ENCODE measurements around the gene UBA3.

The UBA3 gene

GRCh38 chr3:69096299-69096698 is 16.1 kb upstream of the UBA3 start:
- no peak for TF ChIP-seq CTCF (IDR thresholded peaks at IDR 0.05)
- H3K79me2 ChIP-seq = peaks cover 47% of the 10 kb centered on the region
- H3K4me3 ChIP-seq (ENCODE audit: low read depth, low read length) = peak overlapping the region; percentile 38
- H3K36me3 ChIP-seq (ENCODE audit: control insufficient read depth, insufficient read depth, low read length) = no peaks in the 10 kb centered on the region
- H2AFZ ChIP-seq = no peak overlapping the region
- H3K27me3 ChIP-seq (ENCODE audit: control insufficient read depth, insufficient read depth, low read length) = no peaks in the 10 kb centered on the region
- H3K9me3 ChIP-seq (ENCODE audit: control insufficient read depth, low read length) = no peaks in the 10 kb centered on the region
- peak overlapping the region; percentile 8 for H3K27ac ChIP-seq
- no peak overlapping the region for H3K9ac ChIP-seq
- H3K4me1 ChIP-seq = peaks cover 26% of the 10 kb centered on the region
- H3K4me2 ChIP-seq (ENCODE audit: low read length) = peak overlapping the region; percentile 20

GRCh38 chr3:69095636-69096035 is 15.5 kb upstream of the UBA3 start:
- Histone ChIP-seq H3K36me3 (ENCODE audit: control insufficient read depth, insufficient read depth, low read length) (no peaks in the 10 kb centered on the region), H3K4me2 (ENCODE audit: low read length) (peak overlapping the region; percentile 20), H3K4me1 (peaks cover 28% of the 10 kb centered on the region), H3K79me2 (peaks cover 46% of the 10 kb centered on the region), H3K27me3 (ENCODE audit: control insufficient read depth, insufficient read depth, low read length) (no peaks in the 10 kb centered on the region), H3K9ac (no peak overlapping the region), H3K9me3 (ENCODE audit: control insufficient read depth, low read length) (no peaks in the 10 kb centered on the region), H3K27ac (peak overlapping the region; percentile 8), H2AFZ (no peak overlapping the region), H3K4me3 (ENCODE audit: low read depth, low read length) (peak overlapping the region; percentile 38)
- no peak for TF ChIP-seq CTCF (IDR thresholded peaks at IDR 0.05)

GRCh38 chr3:69094467-69095205 is 14.5 kb upstream of the UBA3 start:
- TF ChIP-seq CTCF (IDR thresholded peaks at IDR 0.05) = no peak
- H3K27ac ChIP-seq = no peak overlapping the region
- H3K4me1 ChIP-seq = peaks cover 28% of the 10 kb centered on the region
- H3K79me2 ChIP-seq = peaks cover 42% of the 10 kb centered on the region
- H3K36me3 ChIP-seq (ENCODE audit: control insufficient read depth, insufficient read depth, low read length) = no peaks in the 10 kb centered on the region
- no peaks in the 10 kb centered on the region for H3K27me3 ChIP-seq (ENCODE audit: control insufficient read depth, insufficient read depth, low read length)
- no peak overlapping the region for H3K4me2 ChIP-seq (ENCODE audit: low read length)
- H3K9ac ChIP-seq = no peak overlapping the region
- no peaks in the 10 kb centered on the region for H3K9me3 ChIP-seq (ENCODE audit: control insufficient read depth, low read length)
- no peak overlapping the region for H2AFZ ChIP-seq
- no peak overlapping the region for H3K4me3 ChIP-seq (ENCODE audit: low read depth, low read length)

- no peak overlapping the region for H3K9ac ChIP-seq
Observed at GRCh38 chr3:69092030-69092516, 11.9 kb upstream of the UBA3 start.

More at GRCh38 chr3:69092030-69092516, 11.9 kb upstream of the UBA3 start:
- H3K4me1 ChIP-seq = peaks cover 40% of the 10 kb centered on the region
- peak overlapping the region; percentile 7 for H3K4me2 ChIP-seq (ENCODE audit: low read length)
- H3K79me2 ChIP-seq = peaks cover 38% of the 10 kb centered on the region
- TF ChIP-seq CTCF (IDR thresholded peaks at IDR 0.05) = no peak
- H2AFZ ChIP-seq = no peak overlapping the region
- H3K27me3 ChIP-seq (ENCODE audit: control insufficient read depth, insufficient read depth, low read length) = no peaks in the 10 kb centered on the region
- no peaks in the 10 kb centered on the region for H3K9me3 ChIP-seq (ENCODE audit: control insufficient read depth, low read length)
- H3K36me3 ChIP-seq (ENCODE audit: control insufficient read depth, insufficient read depth, low read length) = no peaks in the 10 kb centered on the region
- H3K4me3 ChIP-seq (ENCODE audit: low read depth, low read length) = no peak overlapping the region
- H3K27ac ChIP-seq = peak overlapping the region; percentile 66
